T-helper 17 cell (primary cell): ENCODE data around the gene PCDHA4. TPM values are rescaled to one million over a fixed set of nuclear protein-coding genes. Genes with fewer than 3 reads are reported as not detected.
"Not testable (repeated sequence)": the region's sequence is repeated elsewhere in the genome, so short reads cannot be mapped to it uniquely, and the experiment has no call there.

Experiments used
- ATAC-seq: fragments of 150-1000 bp; cut with Tn5 transposase; 2 replicates; pipeline ENCODE4 v1.10.0; 2021; ENCODE audit warnings: mild to moderate bottlenecking, moderate library complexity
- DNase-seq, 3 donors: peaks; one replicate each; pipeline versions ENCODE4 v3.0.0 to v3.0.0-alpha.2; 2020 to 2021
- H3K9me3 ChIP-seq: one replicate; pipeline ENCODE4 v1.7.0; 2013; ENCODE audit warnings: low read length, mild to moderate bottlenecking; ENCODE audit not compliant: control insufficient read depth, poor library complexity, severe bottlenecking
- H3K27ac Mint-ChIP-seq: one replicate; pipeline ENCODE4 v1.8.0; 2022; ENCODE audit warnings: mild to moderate bottlenecking, moderate library complexity, mixed read lengths
- H3K27me3 Mint-ChIP-seq: one replicate; pipeline ENCODE4 v1.8.0; 2022; ENCODE audit warnings: mixed read lengths
- H3K36me3 Mint-ChIP-seq: one replicate; pipeline ENCODE4 v1.8.0; 2022; ENCODE audit warnings: low read depth, mixed read lengths
- H3K4me1 Mint-ChIP-seq: one replicate; pipeline ENCODE4 v1.8.0; 2022; ENCODE audit warnings: mild to moderate bottlenecking, mixed read lengths
- H3K4me3 Mint-ChIP-seq: one replicate; pipeline ENCODE4 v1.8.0; 2022; ENCODE audit warnings: mild to moderate bottlenecking, moderate library complexity, mixed read lengths
- total RNA-seq, 4 donors: library from RNA in 2 of 4; stranded (reverse) in 2 of 4; gene quantifications; one replicate each; pipeline ENCODE4 v1.2.3 and lab custom pipeline; 2022 to 2026

The PCDHA4 gene
- total RNA-seq, 2 donors from 2014 or later = not detected

GRCh38 chr5:140796718-140797095 is 10.2 kb upstream of the PCDHA4 start:
- H3K4me3 Mint-ChIP-seq = no peak overlapping the region
- peaks cover 11% of the 10 kb centered on the region for H3K27me3 Mint-ChIP-seq
- H3K27ac Mint-ChIP-seq = no peak overlapping the region
- H3K4me1 Mint-ChIP-seq = no peaks in the 10 kb centered on the region
- no peak for DNase-seq
- ATAC-seq = no peak
- peaks cover 2% of the 10 kb centered on the region for H3K9me3 ChIP-seq
- H3K36me3 Mint-ChIP-seq = no peaks in the 10 kb centered on the region

GRCh38 chr5:140800816-140801493 is 5.9 kb upstream of the PCDHA4 start, which contains the start of gene PCDHA3:
Gene PCDHA3, plus strand, starts transcription at chr5:140801057.
- H3K9me3 ChIP-seq = peaks cover 4% of the 10 kb centered on the region
- Mint-ChIP-seq H3K27me3 (peaks cover 9% of the 10 kb centered on the region), H3K4me3 (no peak within 1 kb of the TSS), H3K36me3 (no peaks in the 10 kb centered on the region), H3K4me1 (no peaks in the 10 kb centered on the region), H3K27ac (no peak within 1 kb of the TSS)
- ATAC-seq (no peak), DNase-seq (no peak)

GRCh38 chr5:140801494-140801841 is 5.4 kb upstream of the PCDHA4 start:
- ATAC-seq = no peak
- peaks cover 12% of the 10 kb centered on the region for H3K27me3 Mint-ChIP-seq
- H3K27ac Mint-ChIP-seq = no peak overlapping the region
- no peak overlapping the region for H3K4me3 Mint-ChIP-seq
- H3K9me3 ChIP-seq = peaks cover 4% of the 10 kb centered on the region
- DNase-seq = no peak
- no peaks in the 10 kb centered on the region for H3K4me1 Mint-ChIP-seq
- H3K36me3 Mint-ChIP-seq = no peaks in the 10 kb centered on the region

GRCh38 chr5:140802381-140802780 is 4.5 kb upstream of the PCDHA4 start:
- not testable (repeated sequence) for DNase-seq, ATAC-seq, H3K36me3 Mint-ChIP-seq, H3K27ac Mint-ChIP-seq, H3K4me1 Mint-ChIP-seq, H3K9me3 ChIP-seq, H3K4me3 Mint-ChIP-seq
- peaks cover 12% of the 10 kb centered on the region for H3K27me3 Mint-ChIP-seq

- Mint-ChIP-seq H3K27me3 (peaks cover 12% of the 10 kb centered on the region), H3K4me3 (no peak overlapping the region), H3K27ac (no peak overlapping the region), H3K36me3 (no peaks in the 10 kb centered on the region), H3K4me1 (no peaks in the 10 kb centered on the region)
- ATAC-seq = no peak
- DNase-seq = no peak
- H3K9me3 ChIP-seq = peaks cover 4% of the 10 kb centered on the region
Observed at GRCh38 chr5:140802781-140803271, 4.0 kb upstream of the PCDHA4 start.

GRCh38 chr5:140808241-140808888 is 1.5 kb downstream of the PCDHA4 start:
- H3K9me3 ChIP-seq, H3K27ac Mint-ChIP-seq, DNase-seq, H3K4me3 Mint-ChIP-seq, H3K36me3 Mint-ChIP-seq, ATAC-seq, H3K4me1 Mint-ChIP-seq: not testable (repeated sequence)
- peaks cover 12% of the 10 kb centered on the region for H3K27me3 Mint-ChIP-seq

- no peak overlapping the region for H3K4me3 Mint-ChIP-seq
- no peaks in the 10 kb centered on the region for H3K4me1 Mint-ChIP-seq
- no peak for ATAC-seq
- H3K27me3 Mint-ChIP-seq = peaks cover 12% of the 10 kb centered on the region
- no peak overlapping the region for H3K27ac Mint-ChIP-seq
- H3K9me3 ChIP-seq = peaks cover 2% of the 10 kb centered on the region
- H3K36me3 Mint-ChIP-seq = no peaks in the 10 kb centered on the region
- no peak for DNase-seq
Observed at GRCh38 chr5:140808889-140809291, 2.0 kb downstream of the PCDHA4 start.

GRCh38 chr5:140821375-140822280 is 14.8 kb downstream of the PCDHA4 start, which contains the start of gene PCDHA5:
Gene PCDHA5, plus strand, starts transcription at chr5:140821613.
- no peaks in the 10 kb centered on the region for H3K4me1 Mint-ChIP-seq
- ATAC-seq = no peak
- no peak for DNase-seq
- no peaks in the 10 kb centered on the region for H3K9me3 ChIP-seq
- H3K4me3 Mint-ChIP-seq = no peak within 1 kb of the TSS
- H3K27me3 Mint-ChIP-seq = no peaks in the 10 kb centered on the region
- no peak within 1 kb of the TSS for H3K27ac Mint-ChIP-seq
- H3K36me3 Mint-ChIP-seq = no peaks in the 10 kb centered on the region

GRCh38 chr5:140822281-140822629 is 15.4 kb downstream of the PCDHA4 start:
- DNase-seq (no peak), ATAC-seq (no peak)
- no peaks in the 10 kb centered on the region for H3K4me1 Mint-ChIP-seq
- H3K36me3 Mint-ChIP-seq = no peaks in the 10 kb centered on the region
- H3K27me3 Mint-ChIP-seq = peaks cover 6% of the 10 kb centered on the region
- no peaks in the 10 kb centered on the region for H3K9me3 ChIP-seq
- H3K27ac Mint-ChIP-seq = no peak overlapping the region
- no peak overlapping the region for H3K4me3 Mint-ChIP-seq

- not testable (repeated sequence) for DNase-seq, ATAC-seq, H3K36me3 Mint-ChIP-seq, H3K4me1 Mint-ChIP-seq, H3K9me3 ChIP-seq, H3K27ac Mint-ChIP-seq, H3K4me3 Mint-ChIP-seq
- peaks cover 12% of the 10 kb centered on the region for H3K27me3 Mint-ChIP-seq
Observed at GRCh38 chr5:140822969-140823368, 16.1 kb downstream of the PCDHA4 start.

- Mint-ChIP-seq H3K4me1 (no peaks in the 10 kb centered on the region), H3K27me3 (peaks cover 17% of the 10 kb centered on the region), H3K36me3 (no peaks in the 10 kb centered on the region), H3K27ac (no peak overlapping the region), H3K4me3 (no peak overlapping the region)
- H3K9me3 ChIP-seq = no peaks in the 10 kb centered on the region
- ATAC-seq = no peak
- no peak for DNase-seq
Observed at GRCh38 chr5:140823475-140823874, 16.6 kb downstream of the PCDHA4 start.

GRCh38 chr5:140827704-140828361 is 21.0 kb downstream of the PCDHA4 start, which contains the start of gene PCDHA6:
Gene PCDHA6, plus strand, starts transcription at chr5:140827960. Its CDS starts 132 bp downstream, at chr5:140828092.
- peaks cover 18% of the 10 kb centered on the region for H3K27me3 Mint-ChIP-seq
- no peaks in the 10 kb centered on the region for H3K36me3 Mint-ChIP-seq
- H3K4me1 Mint-ChIP-seq = no peaks in the 10 kb centered on the region
- no peak within 1 kb of the TSS for H3K27ac Mint-ChIP-seq
- DNase-seq (no peak), ATAC-seq (no peak)
- H3K9me3 ChIP-seq = no peaks in the 10 kb centered on the region
- H3K4me3 Mint-ChIP-seq = no peak within 1 kb of the TSS

- Mint-ChIP-seq H3K27ac (no peak overlapping the region), H3K4me1 (no peaks in the 10 kb centered on the region), H3K4me3 (no peak overlapping the region), H3K36me3 (no peaks in the 10 kb centered on the region), H3K27me3 (peaks cover 18% of the 10 kb centered on the region)
- ATAC-seq (no peak), DNase-seq (no peak)
- H3K9me3 ChIP-seq = no peaks in the 10 kb centered on the region
Observed at GRCh38 chr5:140828362-140828737, 21.5 kb downstream of the PCDHA4 start.
